Measurements from ENCODE around the gene LAMP1. TPM values are rescaled to one million over a fixed set of nuclear protein-coding genes. Genes with fewer than 3 reads are reported as not detected.
A peak's percentile ranks its signal among the peaks of the same experiment; 100 is the strongest.

The LAMP1 gene
- total RNA-seq, 1 donor, result 216 TPM

DNA sequence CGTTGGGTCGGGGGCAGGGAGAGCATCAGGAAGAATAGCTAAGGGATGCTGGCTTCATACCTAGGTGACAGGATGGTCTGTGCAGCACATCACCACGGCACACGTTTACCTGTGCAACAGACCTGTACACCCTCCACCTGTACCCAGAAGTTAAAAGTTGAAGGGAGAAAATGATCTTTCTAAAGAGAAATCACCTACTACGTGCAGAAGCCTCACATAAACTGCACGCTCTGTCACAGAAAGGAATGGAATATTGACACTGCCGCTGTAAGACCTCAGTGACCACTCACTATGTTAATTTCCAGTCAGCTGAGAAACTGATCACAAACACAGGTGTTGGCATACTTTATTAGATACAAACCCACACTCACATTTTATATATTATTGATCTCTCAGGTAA lies 26.8 kb downstream of the LAMP1 start:
- Histone ChIP-seq H3K4me3 (ENCODE audit: insufficient read depth, low read length) (no peak overlapping the region), H3K27ac (ENCODE audit: low read depth, low read length) (no peak overlapping the region), H4K20me1 (ENCODE audit: insufficient read depth, low read length) (peaks cover 2% of the 10 kb centered on the region), H2AFZ (ENCODE audit: low read length) (no peak overlapping the region), H3K36me3 (ENCODE audit: insufficient read depth, low read length) (peaks cover 41% of the 10 kb centered on the region), H3K9me3 (ENCODE audit: low read depth, low read length) (no peaks in the 10 kb centered on the region), H3K4me2 (ENCODE audit: insufficient read depth, low read length) (no peak overlapping the region), H3K27me3 (ENCODE audit: insufficient read depth, low read length) (no peaks in the 10 kb centered on the region), H3K4me1 (ENCODE audit: insufficient read depth, low read length) (no peaks in the 10 kb centered on the region), H3K79me2 (ENCODE audit: insufficient read depth, low read length) (peaks cover 11% of the 10 kb centered on the region)
- TF ChIP-seq, protein P1, sequence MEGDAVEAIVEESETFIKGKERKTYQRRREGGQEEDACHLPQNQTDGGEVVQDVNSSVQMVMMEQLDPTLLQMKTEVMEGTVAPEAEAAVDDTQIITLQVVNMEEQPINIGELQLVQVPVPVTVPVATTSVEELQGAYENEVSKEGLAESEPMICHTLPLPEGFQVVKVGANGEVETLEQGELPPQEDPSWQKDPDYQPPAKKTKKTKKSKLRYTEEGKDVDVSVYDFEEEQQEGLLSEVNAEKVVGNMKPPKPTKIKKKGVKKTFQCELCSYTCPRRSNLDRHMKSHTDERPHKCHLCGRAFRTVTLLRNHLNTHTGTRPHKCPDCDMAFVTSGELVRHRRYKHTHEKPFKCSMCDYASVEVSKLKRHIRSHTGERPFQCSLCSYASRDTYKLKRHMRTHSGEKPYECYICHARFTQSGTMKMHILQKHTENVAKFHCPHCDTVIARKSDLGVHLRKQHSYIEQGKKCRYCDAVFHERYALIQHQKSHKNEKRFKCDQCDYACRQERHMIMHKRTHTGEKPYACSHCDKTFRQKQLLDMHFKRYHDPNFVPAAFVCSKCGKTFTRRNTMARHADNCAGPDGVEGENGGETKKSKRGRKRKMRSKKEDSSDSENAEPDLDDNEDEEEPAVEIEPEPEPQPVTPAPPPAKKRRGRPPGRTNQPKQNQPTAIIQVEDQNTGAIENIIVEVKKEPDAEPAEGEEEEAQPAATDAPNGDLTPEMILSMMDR (IDR thresholded peaks at IDR 0.05; ENCODE audit: extremely low read depth, low read depth, low read length), result no peak
- peak; percentile 42 for DNase-seq (ENCODE audit: insufficient read length, low spot score, missing footprints)

DNA sequence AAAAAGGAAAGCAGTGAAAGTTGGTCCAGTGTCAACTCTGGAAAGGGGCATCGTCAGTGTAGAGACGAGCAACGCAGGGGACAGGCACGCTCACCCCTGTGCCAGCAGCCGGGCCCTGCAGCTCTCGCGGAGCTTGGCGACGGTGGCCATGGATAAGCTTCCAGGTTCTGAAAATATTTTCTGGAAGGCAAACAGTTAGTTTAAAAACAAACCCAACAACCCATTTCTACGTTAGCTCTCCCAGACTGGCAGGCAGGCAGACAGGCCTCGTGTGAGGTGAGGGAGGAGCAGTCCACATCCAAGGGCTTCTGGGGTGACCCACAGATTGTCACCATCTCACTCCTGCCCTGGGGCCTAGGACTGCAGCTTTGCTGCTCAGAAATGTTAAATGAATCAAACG lies 27.4 kb downstream of the LAMP1 start:
- H3K9me3 ChIP-seq (ENCODE audit: low read depth, low read length), result no peaks in the 10 kb centered on the region
- no peak overlapping the region for H3K27ac ChIP-seq (ENCODE audit: low read depth, low read length)
- no peak overlapping the region for H3K4me2 ChIP-seq (ENCODE audit: insufficient read depth, low read length)
- no peaks in the 10 kb centered on the region for H3K4me1 ChIP-seq (ENCODE audit: insufficient read depth, low read length)
- H3K36me3 ChIP-seq (ENCODE audit: insufficient read depth, low read length), result peaks cover 39% of the 10 kb centered on the region
- DNase-seq (ENCODE audit: insufficient read length, low spot score, missing footprints), result peak; percentile 68
- H2AFZ ChIP-seq (ENCODE audit: low read length), result no peak overlapping the region
- TF ChIP-seq, protein P1 (IDR thresholded peaks at IDR 0.05; ENCODE audit: extremely low read depth, low read depth, low read length), result no peak
- no peaks in the 10 kb centered on the region for H3K27me3 ChIP-seq (ENCODE audit: insufficient read depth, low read length)
- peaks cover 5% of the 10 kb centered on the region for H3K79me2 ChIP-seq (ENCODE audit: insufficient read depth, low read length)
- H4K20me1 ChIP-seq (ENCODE audit: insufficient read depth, low read length), result no peaks in the 10 kb centered on the region
- H3K4me3 ChIP-seq (ENCODE audit: insufficient read depth, low read length), result no peak overlapping the region

DNA sequence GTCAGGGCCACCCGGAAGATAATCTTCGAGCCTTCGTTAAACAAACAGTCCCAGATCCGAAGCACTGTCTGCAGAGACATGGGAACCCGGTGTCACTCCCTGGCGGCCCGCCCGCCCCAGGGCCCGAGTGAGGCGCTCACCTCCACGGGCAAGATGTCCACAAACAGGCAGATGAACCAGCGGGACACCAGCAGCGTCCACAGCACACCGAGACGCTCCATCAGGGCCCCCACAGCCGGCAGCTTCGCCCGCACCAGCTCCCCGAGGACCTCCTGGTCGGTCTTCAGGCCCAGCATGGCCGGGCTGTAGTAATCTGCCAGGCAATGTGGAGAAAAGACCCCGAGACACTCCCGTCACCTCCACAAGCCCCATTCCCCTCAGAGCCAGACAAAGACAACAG lies 28.7 kb downstream of the LAMP1 start:
- H4K20me1 ChIP-seq (ENCODE audit: insufficient read depth, low read length), result no peaks in the 10 kb centered on the region
- no peaks in the 10 kb centered on the region for H3K27me3 ChIP-seq (ENCODE audit: insufficient read depth, low read length)
- H2AFZ ChIP-seq (ENCODE audit: low read length), result no peak overlapping the region
- no peak overlapping the region for H3K27ac ChIP-seq (ENCODE audit: low read depth, low read length)
- TF ChIP-seq, protein P1 (IDR thresholded peaks at IDR 0.05; ENCODE audit: extremely low read depth, low read depth, low read length), result no peak
- H3K36me3 ChIP-seq (ENCODE audit: insufficient read depth, low read length), result peaks cover 31% of the 10 kb centered on the region
- peak; percentile 57 for DNase-seq (ENCODE audit: insufficient read length, low spot score, missing footprints)
- no peak overlapping the region for H3K4me2 ChIP-seq (ENCODE audit: insufficient read depth, low read length)
- no peak overlapping the region for H3K4me3 ChIP-seq (ENCODE audit: insufficient read depth, low read length)
- no peaks in the 10 kb centered on the region for H3K9me3 ChIP-seq (ENCODE audit: low read depth, low read length)
- H3K79me2 ChIP-seq (ENCODE audit: insufficient read depth, low read length), result no peaks in the 10 kb centered on the region
- H3K4me1 ChIP-seq (ENCODE audit: insufficient read depth, low read length), result no peaks in the 10 kb centered on the region

DNA sequence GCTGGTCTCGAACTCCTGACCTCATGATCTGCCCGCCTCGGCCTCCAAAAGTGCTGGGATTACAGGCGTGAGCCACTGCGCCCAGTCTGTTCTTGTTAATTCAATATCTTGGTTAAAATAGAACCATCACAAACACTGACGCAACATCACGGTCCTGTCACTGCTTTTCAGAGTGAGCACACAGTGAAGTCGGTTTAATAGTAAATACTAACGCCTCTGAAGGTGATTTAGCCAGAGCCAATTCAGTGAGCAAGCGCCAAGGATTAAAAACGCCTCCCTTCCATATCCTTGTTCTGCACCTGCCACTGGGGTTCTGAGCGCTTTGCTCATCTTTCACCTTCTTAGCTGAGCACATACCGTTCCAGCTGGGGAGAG lies 30.3 kb downstream of the LAMP1 start:
- DNase-seq (ENCODE audit: insufficient read length, low spot score, missing footprints), result peak; percentile 86

More for the DNA sequence above, 30.3 kb downstream of the LAMP1 start:
- Histone ChIP-seq H3K4me2 (ENCODE audit: insufficient read depth, low read length) (no peak overlapping the region), H3K4me1 (ENCODE audit: insufficient read depth, low read length) (no peaks in the 10 kb centered on the region), H3K9me3 (ENCODE audit: low read depth, low read length) (no peaks in the 10 kb centered on the region), H4K20me1 (ENCODE audit: insufficient read depth, low read length) (no peaks in the 10 kb centered on the region), H3K4me3 (ENCODE audit: insufficient read depth, low read length) (no peak overlapping the region), H2AFZ (ENCODE audit: low read length) (no peak overlapping the region), H3K27ac (ENCODE audit: low read depth, low read length) (no peak overlapping the region), H3K36me3 (ENCODE audit: insufficient read depth, low read length) (peaks cover 16% of the 10 kb centered on the region), H3K79me2 (ENCODE audit: insufficient read depth, low read length) (no peaks in the 10 kb centered on the region), H3K27me3 (ENCODE audit: insufficient read depth, low read length) (no peaks in the 10 kb centered on the region)
- TF ChIP-seq, protein P1 (IDR thresholded peaks at IDR 0.05; ENCODE audit: extremely low read depth, low read depth, low read length), result no peak

Measured in osteoblast (primary cell).